ENCODE measurements around the gene PDZD7. TPM values are rescaled to one million over a fixed set of nuclear protein-coding genes. Genes with fewer than 3 reads are reported as not detected.

PDZD7 gene
- total RNA-seq (ENCODE audit: unreplicated experiment): 1.5 TPM
- long read RNA-seq, partial matches to known transcripts: 1 of 1 reads
- long read RNA-seq, other reads (novel, unspliced or antisense): 0 of 1 reads

- Mint-ChIP-seq H3K4me3 (ENCODE audit: unreplicated experiment) (peak within 1 kb of the TSS; percentile 80), H3K36me3 (ENCODE audit: unreplicated experiment) (peaks cover 6% of the 10 kb centered on the region), H3K27ac (ENCODE audit: unreplicated experiment) (no peak within 1 kb of the TSS), H3K4me1 (ENCODE audit: low read depth, unreplicated experiment) (peaks cover 38% of the 10 kb centered on the region), H3K27me3 (ENCODE audit: unreplicated experiment) (peaks cover 17% of the 10 kb centered on the region), H3K9me3 (ENCODE audit: unreplicated experiment) (peaks cover 5% of the 10 kb centered on the region)
- no peak for TF ChIP-seq CTCF (IDR thresholded peaks at IDR 0.05; ENCODE audit: partially characterized antibody, unreplicated experiment)
- DNase-seq: peak; percentile 93
These were observed at the start of gene PDZD7, which contains the start of gene SFXN3 for GRCh38 chr10:101031128-101031795. PDZD7 (minus strand) TSS chr10:101031129; CDS start chr10:101030219, 910 bp downstream. SFXN3 (plus strand) TSS chr10:101031234; CDS start chr10:101034695, 3,461 bp downstream.

GRCh38 chr10:101079874-101080273 lies 48.9 kb upstream of the PDZD7 start:
- Mint-ChIP-seq H3K4me3 (ENCODE audit: unreplicated experiment) (no peak overlapping the region), H3K27ac (ENCODE audit: unreplicated experiment) (no peak overlapping the region), H3K27me3 (ENCODE audit: unreplicated experiment) (peaks cover 20% of the 10 kb centered on the region), H3K9me3 (ENCODE audit: unreplicated experiment) (peaks cover 4% of the 10 kb centered on the region), H3K36me3 (ENCODE audit: unreplicated experiment) (no peaks in the 10 kb centered on the region), H3K4me1 (ENCODE audit: low read depth, unreplicated experiment) (peaks cover 5% of the 10 kb centered on the region)
- TF ChIP-seq CTCF (IDR thresholded peaks at IDR 0.05; ENCODE audit: partially characterized antibody, unreplicated experiment): no peak
- DNase-seq: no peak

GRCh38 chr10:101076630-101077029 lies 45.7 kb upstream of the PDZD7 start:
- Mint-ChIP-seq H3K36me3 (ENCODE audit: unreplicated experiment) (no peaks in the 10 kb centered on the region), H3K9me3 (ENCODE audit: unreplicated experiment) (peaks cover 4% of the 10 kb centered on the region), H3K27ac (ENCODE audit: unreplicated experiment) (no peak overlapping the region), H3K27me3 (ENCODE audit: unreplicated experiment) (peaks cover 25% of the 10 kb centered on the region), H3K4me3 (ENCODE audit: unreplicated experiment) (no peak overlapping the region), H3K4me1 (ENCODE audit: low read depth, unreplicated experiment) (peaks cover 15% of the 10 kb centered on the region)
- DNase-seq: no peak
- TF ChIP-seq CTCF (IDR thresholded peaks at IDR 0.05; ENCODE audit: partially characterized antibody, unreplicated experiment): no peak

- DNase-seq: no peak
- Mint-ChIP-seq H3K4me1 (ENCODE audit: low read depth, unreplicated experiment) (peaks cover 17% of the 10 kb centered on the region), H3K27me3 (ENCODE audit: unreplicated experiment) (peaks cover 23% of the 10 kb centered on the region), H3K4me3 (ENCODE audit: unreplicated experiment) (no peak overlapping the region), H3K27ac (ENCODE audit: unreplicated experiment) (no peak overlapping the region), H3K9me3 (ENCODE audit: unreplicated experiment) (peaks cover 4% of the 10 kb centered on the region), H3K36me3 (ENCODE audit: unreplicated experiment) (no peaks in the 10 kb centered on the region)
- TF ChIP-seq CTCF (IDR thresholded peaks at IDR 0.05; ENCODE audit: partially characterized antibody, unreplicated experiment): no peak
These were observed 44.8 kb upstream of the PDZD7 start for GRCh38 chr10:101075775-101076174.

GRCh38 chr10:101073631-101074030 lies 42.7 kb upstream of the PDZD7 start:
- no peak for TF ChIP-seq CTCF (IDR thresholded peaks at IDR 0.05; ENCODE audit: partially characterized antibody, unreplicated experiment)
- no peaks in the 10 kb centered on the region for H3K36me3 Mint-ChIP-seq (ENCODE audit: unreplicated experiment)
- peaks cover 17% of the 10 kb centered on the region for H3K4me1 Mint-ChIP-seq (ENCODE audit: low read depth, unreplicated experiment)
- H3K4me3 Mint-ChIP-seq (ENCODE audit: unreplicated experiment): no peak overlapping the region
- H3K9me3 Mint-ChIP-seq (ENCODE audit: unreplicated experiment): peaks cover 2% of the 10 kb centered on the region
- DNase-seq: no peak
- H3K27me3 Mint-ChIP-seq (ENCODE audit: unreplicated experiment): peaks cover 16% of the 10 kb centered on the region
- H3K27ac Mint-ChIP-seq (ENCODE audit: unreplicated experiment): no peak overlapping the region
